Peyer's patch (tissue), 4 donors: ENCODE measurements around the gene BTBD6. TPM values are rescaled to one million over a fixed set of nuclear protein-coding genes. Genes with fewer than 3 reads are reported as not detected.

ENCODE experiments used
- DNase-seq, 3 donors: peaks; one replicate each; pipeline ENCODE4 v3.0.0-alpha.2; 2017 to 2019
- H3K27ac ChIP-seq, 4 donors: fragments of 200-600 bp; sonication (generic); one replicate each; pipeline ENCODE4 v1.5.1; 2016 to 2019
- H3K27me3 ChIP-seq, 2 donors: fragments of 200-600 bp; sonication (generic); one replicate each; pipeline ENCODE4 v1.5.1; 2019
- H3K36me3 ChIP-seq, 3 donors: fragments of 200-600 bp; sonication (generic); one replicate each; pipeline ENCODE4 v1.5.1; 2016 to 2019
- H3K4me1 ChIP-seq, 4 donors: fragments of 200-600 bp; sonication (generic); one replicate each; pipeline ENCODE4 v1.5.1; 2016 to 2019
- H3K4me3 ChIP-seq, 4 donors: fragments of 200-600 bp; sonication (generic); 1 replicate in 3 of 4; 2 replicates in 1 of 4; pipeline ENCODE4 v1.5.1; 2016 to 2019; ENCODE audit warnings: mild to moderate bottlenecking in 1 of 4
- H3K9me3 ChIP-seq, 4 donors: fragments of 200-600 bp; sonication (generic); one replicate each; pipeline ENCODE4 v1.5.1; 2016 to 2019; ENCODE audit warnings: mild to moderate bottlenecking in 1 of 4
- CTCF ChIP-seq, 6 experiments: fragments of 450-650 bp in 4 of 6; fragments of 200-600 bp in 2 of 6; sonication (generic) in 1 of 6; IDR thresholded peaks; one replicate each; pipeline ENCODE4 v1.5.1; 2017 to 2019; ENCODE audit warnings: antibody characterized with exemption in 6 of 6, mild to moderate bottlenecking in 3 of 6, moderate library complexity in 1 of 6
- POLR2A ChIP-seq, 2 donors: fragments of 450-650 bp; IDR thresholded peaks; one replicate each; pipeline ENCODE4 v1.5.1; 2017; ENCODE audit warnings: antibody characterized with exemption in 2 of 2, mild to moderate bottlenecking in 2 of 2, moderate library complexity in 2 of 2
- total RNA-seq, 4 donors: library from RNA; depleted of rRNA; stranded (reverse); fragments of >200 nt; gene quantifications; one replicate each; pipeline ENCODE4 v1.1.0, GENCODE V29; 2016

The BTBD6 gene
- total RNA-seq = 10 to 100 TPM; 32.2 to 67.5 (median 55.5) TPM

GRCh38 chr14:105248368-105249181 is at the start of gene BTBD6:
TSS of gene BTBD6 (plus strand) at chr14:105248533. CDS start at chr14:105248712, 179 bp downstream.
- no peaks in the 10 kb centered on the region for H3K27me3 ChIP-seq
- TF ChIP-seq CTCF (IDR thresholded peaks at IDR 0.05) (peak in 3 of 6 experiments; percentile 14 to 22 (median 18)), POLR2A (IDR thresholded peaks at IDR 0.05) (peak; percentile 20 to 81)
- H3K4me1 ChIP-seq = peaks cover 5 to 22% (median 10%) of the 10 kb centered on the region in 4 donors
- peak; percentile 87 to 95 (median 93) for DNase-seq
- H3K4me3 ChIP-seq = peak within 1 kb of the TSS; percentile 51 to 89 (median 65)
- peaks cover 0 to 29% (median 0%) of the 10 kb centered on the region in 3 donors for H3K36me3 ChIP-seq
- H3K27ac ChIP-seq = peak within 1 kb of the TSS; percentile 87 to 99 (median 92)
- no peaks in the 10 kb centered on the region for H3K9me3 ChIP-seq

DNA sequence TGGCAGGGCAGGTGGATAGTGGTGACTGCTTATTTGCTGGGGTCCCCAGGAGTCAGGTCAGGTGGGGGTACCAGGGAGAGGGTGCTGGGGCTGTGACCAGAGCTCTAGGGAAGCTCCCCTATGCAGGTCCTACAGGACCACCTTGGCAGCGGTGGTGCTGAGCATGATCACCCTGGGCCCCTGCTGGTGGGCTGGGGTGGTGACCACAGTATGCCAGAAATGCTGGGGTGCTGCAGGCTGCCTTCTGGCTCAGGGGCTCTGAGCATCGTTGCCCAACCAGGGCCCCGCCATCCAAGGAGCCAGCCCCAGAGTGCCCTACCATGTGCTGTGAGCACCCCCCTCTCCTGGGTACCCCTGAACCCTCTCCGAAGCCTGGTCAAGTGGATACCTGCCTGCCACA is 49.7 kb upstream of the BTBD6 start:
- no peak for DNase-seq
- Histone ChIP-seq H3K27ac (peak overlapping the region in 2 of 4 donors; percentile 25 to 37), H3K9me3 (no peaks in the 10 kb centered on the region), H3K36me3 (no peaks in the 10 kb centered on the region), H3K4me3 (no peak overlapping the region), H3K4me1 (peaks cover 2 to 47% (median 21%) of the 10 kb centered on the region in 4 donors), H3K27me3 (peaks cover 0 to 26% of the 10 kb centered on the region in 2 donors)
- TF ChIP-seq CTCF (IDR thresholded peaks at IDR 0.05) (no peak), POLR2A (IDR thresholded peaks at IDR 0.05) (no peak)

- DNase-seq = no peak
- TF ChIP-seq CTCF (IDR thresholded peaks at IDR 0.05) (no peak), POLR2A (IDR thresholded peaks at IDR 0.05) (no peak)
- no peaks in the 10 kb centered on the region for H3K36me3 ChIP-seq
- peaks cover 2 to 47% (median 18%) of the 10 kb centered on the region in 4 donors for H3K4me1 ChIP-seq
- no peak overlapping the region for H3K4me3 ChIP-seq
- H3K9me3 ChIP-seq = no peaks in the 10 kb centered on the region
- H3K27ac ChIP-seq = peak overlapping the region in 1 of 4 donors; percentile 37
- peaks cover 0 to 26% of the 10 kb centered on the region in 2 donors for H3K27me3 ChIP-seq
These were observed 49.2 kb upstream of the BTBD6 start for GRCh38 chr14:105199093-105199492.

DNA sequence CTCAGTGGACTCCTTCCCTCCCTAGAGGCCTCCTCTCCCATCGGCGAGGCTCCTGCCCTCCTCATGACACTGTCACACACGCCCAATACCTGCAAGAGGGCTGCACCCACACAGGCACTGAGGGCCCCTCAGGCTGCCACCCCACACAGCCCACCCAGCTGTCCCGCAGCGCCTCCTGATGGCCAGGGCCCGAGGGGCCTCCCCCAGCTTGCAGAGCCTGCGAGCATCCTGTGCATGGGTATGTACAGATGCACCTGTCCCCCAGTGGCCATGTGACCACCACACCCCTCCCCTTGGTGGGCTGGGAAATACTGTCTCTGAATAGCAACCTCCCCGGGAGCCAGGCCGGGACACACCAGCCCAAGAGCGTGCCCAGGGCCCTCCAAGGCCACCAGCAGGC is 48.3 kb upstream of the BTBD6 start:
- Histone ChIP-seq H3K27me3 (peaks cover 0 to 25% of the 10 kb centered on the region in 2 donors), H3K27ac (no peak overlapping the region), H3K36me3 (no peaks in the 10 kb centered on the region), H3K9me3 (no peaks in the 10 kb centered on the region), H3K4me3 (no peak overlapping the region), H3K4me1 (peaks cover 2 to 55% (median 15%) of the 10 kb centered on the region in 4 donors)
- TF ChIP-seq CTCF (IDR thresholded peaks at IDR 0.05) (no peak), POLR2A (IDR thresholded peaks at IDR 0.05) (no peak)
- DNase-seq = no peak

DNA sequence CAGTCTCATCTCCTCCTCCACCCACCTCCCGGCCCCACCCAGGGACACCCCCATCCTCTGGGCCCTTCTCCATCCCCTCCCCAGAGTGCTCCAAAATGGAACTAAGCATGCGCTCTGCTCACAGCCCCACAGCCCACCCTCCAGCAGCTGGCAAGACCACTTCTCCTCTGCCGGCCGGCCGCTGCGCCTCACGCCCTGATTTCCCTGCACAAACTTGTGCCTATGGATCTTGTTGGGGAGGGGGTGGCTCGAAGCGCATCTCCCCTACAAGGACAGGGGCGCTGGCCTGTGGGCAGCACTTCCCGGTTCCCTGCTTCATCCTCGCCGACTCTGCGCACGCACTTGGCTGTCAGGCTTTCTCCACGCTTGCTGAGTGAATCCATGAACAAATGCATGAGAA is 47.7 kb upstream of the BTBD6 start:
- Histone ChIP-seq H3K9me3 (no peaks in the 10 kb centered on the region), H3K36me3 (no peaks in the 10 kb centered on the region), H3K27me3 (peaks cover 0 to 19% of the 10 kb centered on the region in 2 donors), H3K4me3 (no peak overlapping the region), H3K4me1 (peaks cover 2 to 57% (median 15%) of the 10 kb centered on the region in 4 donors), H3K27ac (no peak overlapping the region)
- TF ChIP-seq CTCF (IDR thresholded peaks at IDR 0.05) = no peak
- TF ChIP-seq POLR2A (IDR thresholded peaks at IDR 0.05) = no peak
- no peak for DNase-seq
